Hematopoietic multipotent progenitor cell treated with erythropoietin and hydrocortisone succinate and interleukin-3 and kit ligand, for 4 days (in vitro differentiated cells): Measurements from ENCODE around the gene MPV17L2.
"Not testable (repeated sequence)": the region's sequence is repeated elsewhere in the genome, so short reads cannot be mapped to it uniquely, and the experiment has no call there.

Source experiments
- DNase-seq: peaks from one replicate; pipeline ENCODE4 v3.0.0-alpha.2; 2015

Gene MPV17L2

GRCh38 chr19:18193388-18194180 lies 566 bp downstream of the MPV17L2 start:
- peak; percentile 41 for DNase-seq

GRCh38 chr19:18194181-18194530 lies 1.1 kb downstream of the MPV17L2 start:
- no peak for DNase-seq

- DNase-seq = peak; percentile 75
Measured at GRCh38 chr19:18194554-18195238, 1.7 kb downstream of the MPV17L2 start.

GRCh38 chr19:18196511-18196845 lies 3.5 kb downstream of the MPV17L2 start:
- no peak for DNase-seq

- no peak for DNase-seq
Measured at GRCh38 chr19:18197306-18197705, 4.3 kb downstream of the MPV17L2 start.

GRCh38 chr19:18197941-18198340 lies 4.9 kb downstream of the MPV17L2 start:
- DNase-seq = no peak

GRCh38 chr19:18198374-18198773 lies 5.4 kb downstream of the MPV17L2 start:
- DNase-seq = no peak

- DNase-seq = no peak
Measured at GRCh38 chr19:18202397-18202777, 9.4 kb downstream of the MPV17L2 start.

- peak; percentile 56 for DNase-seq
Measured at GRCh38 chr19:18202778-18203407, 9.9 kb downstream of the MPV17L2 start.

- peak; percentile 49 for DNase-seq
Measured at GRCh38 chr19:18203408-18203862, 10.4 kb downstream of the MPV17L2 start.

- peak; percentile 100 for DNase-seq
Measured at GRCh38 chr19:18203863-18204393, 10.9 kb downstream of the MPV17L2 start, which contains the start of gene RAB3A. TSS of gene RAB3A (minus strand) at chr19:18204042. CDS start at chr19:18202740, 1,302 bp downstream.

GRCh38 chr19:18204394-18205199 lies 11.6 kb downstream of the MPV17L2 start:
- no peak for DNase-seq

- DNase-seq = peak; percentile 80
Measured at GRCh38 chr19:18205200-18205892, 12.3 kb downstream of the MPV17L2 start.

- no peak for DNase-seq
Measured at GRCh38 chr19:18206018-18206417, 13.0 kb downstream of the MPV17L2 start.

- peak; percentile 61 for DNase-seq
Measured at GRCh38 chr19:18208098-18208951, 15.3 kb downstream of the MPV17L2 start.

GRCh38 chr19:18209912-18210311 lies 16.9 kb downstream of the MPV17L2 start:
- not testable (repeated sequence) for DNase-seq

- no peak for DNase-seq
Measured at GRCh38 chr19:18211683-18212082, 18.7 kb downstream of the MPV17L2 start.

- DNase-seq = no peak
Measured at GRCh38 chr19:18214779-18215433, 21.9 kb downstream of the MPV17L2 start.

GRCh38 chr19:18216789-18217188 lies 23.8 kb downstream of the MPV17L2 start:
- DNase-seq = no peak

GRCh38 chr19:18218159-18218558 lies 25.1 kb downstream of the MPV17L2 start:
- DNase-seq = no peak

- no peak for DNase-seq
Measured at GRCh38 chr19:18218600-18218999, 25.6 kb downstream of the MPV17L2 start.
